ENCODE measurements around the gene CORO2B. TPM values are rescaled to one million over a fixed set of nuclear protein-coding genes. Genes with fewer than 3 reads are reported as not detected.

Gene CORO2B
- total and polyA plus RNA-seq, 2 experiments from 2014 or later: 1.6 to 4.6 TPM

DNA sequence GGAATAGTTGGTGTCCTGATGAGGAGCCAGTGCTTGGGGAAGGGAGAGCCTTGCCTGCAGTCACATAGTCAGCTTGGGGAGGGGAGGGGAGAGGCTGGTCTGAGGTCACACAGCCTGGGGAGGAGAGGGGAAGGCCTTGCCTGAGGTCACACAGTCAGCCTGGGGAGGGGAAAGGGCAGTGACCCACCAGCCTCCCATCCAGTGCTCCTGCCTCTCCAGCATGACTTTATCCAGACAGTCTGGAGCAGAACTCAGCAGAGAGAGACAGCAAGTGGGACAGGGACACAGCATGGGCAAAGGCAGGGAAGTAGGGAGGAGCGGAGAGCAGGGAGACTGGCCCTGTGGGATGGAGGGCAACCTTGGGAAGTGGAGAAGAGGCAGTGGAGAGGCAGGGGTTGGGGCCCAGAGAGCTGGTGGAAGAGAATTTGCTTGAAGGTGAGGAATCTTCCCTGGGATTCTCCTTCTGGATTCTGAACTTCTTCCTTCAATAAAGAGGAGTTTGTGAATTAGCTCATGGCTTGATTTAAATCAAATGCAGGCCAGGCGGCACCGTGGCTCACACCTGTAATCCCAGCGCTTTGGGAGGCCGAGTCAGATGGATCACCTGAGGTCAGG, 64.5 kb downstream of the CORO2B start:
- no peak overlapping the region for H3K27ac Mint-ChIP-seq
- no peak overlapping the region for H3K4me3 Mint-ChIP-seq
- H3K4me1 Mint-ChIP-seq: peaks cover 21% of the 10 kb centered on the region
- DNase-seq (ENCODE audit: low spot score) (no peak), ATAC-seq (no peak)
- no peaks in the 10 kb centered on the region for H4K20me1 ChIP-seq (replicated peaks; ENCODE audit: insufficient read depth)
- H3K9me2 ChIP-seq (ENCODE audit: insufficient read depth): no peaks in the 10 kb centered on the region
- H3K79me2 ChIP-seq (replicated peaks; ENCODE audit: insufficient read depth): no peaks in the 10 kb centered on the region
- no peak overlapping the region for H3K27ac ChIP-seq (ENCODE audit: low read depth)
- peaks cover 2% of the 10 kb centered on the region for H3K27me3 Mint-ChIP-seq (ENCODE audit: insufficient read depth, low read depth, poor library complexity)
- no peaks in the 10 kb centered on the region for H3K36me3 Mint-ChIP-seq (ENCODE audit: low read depth)
- H3K36me3 ChIP-seq (ENCODE audit: insufficient read depth): no peaks in the 10 kb centered on the region
- H3K4me1 ChIP-seq (ENCODE audit: insufficient read depth): peaks cover 12% of the 10 kb centered on the region; the same call in 1 of the 2 replicates
- TF ChIP-seq STAT1 (IDR thresholded peaks at IDR 0.05; ENCODE audit: unreplicated experiment): no peak
- no peak for TF ChIP-seq CREB1 (CRISPR knock-in tag; IDR thresholded peaks at IDR 0.05; ENCODE audit: low read depth)
- TF ChIP-seq, protein P1, sequence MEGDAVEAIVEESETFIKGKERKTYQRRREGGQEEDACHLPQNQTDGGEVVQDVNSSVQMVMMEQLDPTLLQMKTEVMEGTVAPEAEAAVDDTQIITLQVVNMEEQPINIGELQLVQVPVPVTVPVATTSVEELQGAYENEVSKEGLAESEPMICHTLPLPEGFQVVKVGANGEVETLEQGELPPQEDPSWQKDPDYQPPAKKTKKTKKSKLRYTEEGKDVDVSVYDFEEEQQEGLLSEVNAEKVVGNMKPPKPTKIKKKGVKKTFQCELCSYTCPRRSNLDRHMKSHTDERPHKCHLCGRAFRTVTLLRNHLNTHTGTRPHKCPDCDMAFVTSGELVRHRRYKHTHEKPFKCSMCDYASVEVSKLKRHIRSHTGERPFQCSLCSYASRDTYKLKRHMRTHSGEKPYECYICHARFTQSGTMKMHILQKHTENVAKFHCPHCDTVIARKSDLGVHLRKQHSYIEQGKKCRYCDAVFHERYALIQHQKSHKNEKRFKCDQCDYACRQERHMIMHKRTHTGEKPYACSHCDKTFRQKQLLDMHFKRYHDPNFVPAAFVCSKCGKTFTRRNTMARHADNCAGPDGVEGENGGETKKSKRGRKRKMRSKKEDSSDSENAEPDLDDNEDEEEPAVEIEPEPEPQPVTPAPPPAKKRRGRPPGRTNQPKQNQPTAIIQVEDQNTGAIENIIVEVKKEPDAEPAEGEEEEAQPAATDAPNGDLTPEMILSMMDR (conservative IDR thresholded peaks at IDR 0.05; ENCODE audit: low read depth in 2 of 2): no peak
- TF ChIP-seq, protein P2, sequence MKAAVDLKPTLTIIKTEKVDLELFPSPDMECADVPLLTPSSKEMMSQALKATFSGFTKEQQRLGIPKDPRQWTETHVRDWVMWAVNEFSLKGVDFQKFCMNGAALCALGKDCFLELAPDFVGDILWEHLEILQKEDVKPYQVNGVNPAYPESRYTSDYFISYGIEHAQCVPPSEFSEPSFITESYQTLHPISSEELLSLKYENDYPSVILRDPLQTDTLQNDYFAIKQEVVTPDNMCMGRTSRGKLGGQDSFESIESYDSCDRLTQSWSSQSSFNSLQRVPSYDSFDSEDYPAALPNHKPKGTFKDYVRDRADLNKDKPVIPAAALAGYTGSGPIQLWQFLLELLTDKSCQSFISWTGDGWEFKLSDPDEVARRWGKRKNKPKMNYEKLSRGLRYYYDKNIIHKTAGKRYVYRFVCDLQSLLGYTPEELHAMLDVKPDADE (IDR thresholded peaks at IDR 0.05): no peak
- no peak for TF ChIP-seq ZNF114 (CRISPR knock-in tag; IDR thresholded peaks at IDR 0.05)
- TF ChIP-seq, protein P3, sequence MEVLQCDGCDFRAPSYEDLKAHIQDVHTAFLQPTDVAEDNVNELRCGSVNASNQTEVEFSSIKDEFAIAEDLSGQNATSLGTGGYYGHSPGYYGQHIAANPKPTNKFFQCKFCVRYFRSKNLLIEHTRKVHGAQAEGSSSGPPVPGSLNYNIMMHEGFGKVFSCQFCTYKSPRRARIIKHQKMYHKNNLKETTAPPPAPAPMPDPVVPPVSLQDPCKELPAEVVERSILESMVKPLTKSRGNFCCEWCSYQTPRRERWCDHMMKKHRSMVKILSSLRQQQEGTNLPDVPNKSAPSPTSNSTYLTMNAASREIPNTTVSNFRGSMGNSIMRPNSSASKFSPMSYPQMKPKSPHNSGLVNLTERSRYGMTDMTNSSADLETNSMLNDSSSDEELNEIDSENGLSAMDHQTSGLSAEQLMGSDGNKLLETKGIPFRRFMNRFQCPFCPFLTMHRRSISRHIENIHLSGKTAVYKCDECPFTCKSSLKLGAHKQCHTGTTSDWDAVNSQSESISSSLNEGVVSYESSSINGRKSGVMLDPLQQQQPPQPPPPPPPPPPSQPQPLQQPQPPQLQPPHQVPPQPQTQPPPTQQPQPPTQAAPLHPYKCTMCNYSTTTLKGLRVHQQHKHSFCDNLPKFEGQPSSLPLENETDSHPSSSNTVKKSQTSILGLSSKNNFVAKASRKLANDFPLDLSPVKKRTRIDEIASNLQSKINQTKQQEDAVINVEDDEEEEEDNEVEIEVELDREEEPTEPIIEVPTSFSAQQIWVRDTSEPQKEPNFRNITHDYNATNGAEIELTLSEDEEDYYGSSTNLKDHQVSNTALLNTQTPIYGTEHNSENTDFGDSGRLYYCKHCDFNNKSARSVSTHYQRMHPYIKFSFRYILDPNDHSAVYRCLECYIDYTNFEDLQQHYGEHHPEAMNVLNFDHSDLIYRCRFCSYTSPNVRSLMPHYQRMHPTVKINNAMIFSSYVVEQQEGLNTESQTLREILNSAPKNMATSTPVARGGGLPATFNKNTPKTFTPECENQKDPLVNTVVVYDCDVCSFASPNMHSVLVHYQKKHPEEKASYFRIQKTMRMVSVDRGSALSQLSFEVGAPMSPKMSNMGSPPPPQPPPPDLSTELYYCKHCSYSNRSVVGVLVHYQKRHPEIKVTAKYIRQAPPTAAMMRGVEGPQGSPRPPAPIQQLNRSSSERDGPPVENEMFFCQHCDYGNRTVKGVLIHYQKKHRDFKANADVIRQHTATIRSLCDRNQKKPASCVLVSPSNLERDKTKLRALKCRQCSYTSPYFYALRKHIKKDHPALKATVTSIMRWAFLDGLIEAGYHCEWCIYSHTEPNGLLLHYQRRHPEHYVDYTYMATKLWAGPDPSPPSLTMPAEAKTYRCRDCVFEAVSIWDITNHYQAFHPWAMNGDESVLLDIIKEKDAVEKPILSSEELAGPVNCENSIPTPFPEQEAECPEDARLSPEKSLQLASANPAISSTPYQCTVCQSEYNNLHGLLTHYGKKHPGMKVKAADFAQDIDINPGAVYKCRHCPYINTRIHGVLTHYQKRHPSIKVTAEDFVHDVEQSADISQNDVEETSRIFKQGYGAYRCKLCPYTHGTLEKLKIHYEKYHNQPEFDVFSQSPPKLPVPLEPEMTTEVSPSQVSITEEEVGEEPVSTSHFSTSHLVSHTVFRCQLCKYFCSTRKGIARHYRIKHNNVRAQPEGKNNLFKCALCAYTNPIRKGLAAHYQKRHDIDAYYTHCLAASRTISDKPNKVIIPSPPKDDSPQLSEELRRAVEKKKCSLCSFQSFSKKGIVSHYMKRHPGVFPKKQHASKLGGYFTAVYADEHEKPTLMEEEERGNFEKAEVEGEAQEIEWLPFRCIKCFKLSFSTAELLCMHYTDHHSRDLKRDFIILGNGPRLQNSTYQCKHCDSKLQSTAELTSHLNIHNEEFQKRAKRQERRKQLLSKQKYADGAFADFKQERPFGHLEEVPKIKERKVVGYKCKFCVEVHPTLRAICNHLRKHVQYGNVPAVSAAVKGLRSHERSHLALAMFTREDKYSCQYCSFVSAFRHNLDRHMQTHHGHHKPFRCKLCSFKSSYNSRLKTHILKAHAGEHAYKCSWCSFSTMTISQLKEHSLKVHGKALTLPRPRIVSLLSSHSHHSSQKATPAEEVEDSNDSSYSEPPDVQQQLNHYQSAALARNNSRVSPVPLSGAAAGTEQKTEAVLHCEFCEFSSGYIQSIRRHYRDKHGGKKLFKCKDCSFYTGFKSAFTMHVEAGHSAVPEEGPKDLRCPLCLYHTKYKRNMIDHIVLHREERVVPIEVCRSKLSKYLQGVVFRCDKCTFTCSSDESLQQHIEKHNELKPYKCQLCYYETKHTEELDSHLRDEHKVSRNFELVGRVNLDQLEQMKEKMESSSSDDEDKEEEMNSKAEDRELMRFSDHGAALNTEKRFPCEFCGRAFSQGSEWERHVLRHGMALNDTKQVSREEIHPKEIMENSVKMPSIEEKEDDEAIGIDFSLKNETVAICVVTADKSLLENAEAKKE (CRISPR knock-in tag; IDR thresholded peaks at IDR 0.05): no peak
- H3K9me3 Mint-ChIP-seq: no peaks in the 10 kb centered on the region
- no peak overlapping the region for H3K4me2 ChIP-seq
- H3K4me3 ChIP-seq: no peak overlapping the region
- no peaks in the 10 kb centered on the region for H3F3A ChIP-seq (replicated peaks; ENCODE audit: low read depth)
- no peaks in the 10 kb centered on the region for H3K27me3 ChIP-seq (ENCODE audit: insufficient read depth)
- no peak overlapping the region for H2AFZ ChIP-seq

All from GM23338 (cell line).